Muscle layer of colon (tissue), 2 donors: ENCODE measurements around the gene DGUOK.
A peak's percentile ranks its signal among the peaks of the same experiment; 100 is the strongest.

ENCODE experiments used
- H3K27ac ChIP-seq: one replicate; pipeline ENCODE4 v1.7.0; 2013; ENCODE audit warnings: low read depth, mild to moderate bottlenecking, low read length, moderate library complexity
- H3K27me3 ChIP-seq, 2 donors: one replicate each; pipeline ENCODE4 v1.7.0; 2013; ENCODE audit warnings: low read length in 2 of 2, mild to moderate bottlenecking in 2 of 2; ENCODE audit not compliant: insufficient read depth in 2 of 2, control insufficient read depth in 1 of 2
- H3K36me3 ChIP-seq: one replicate; pipeline ENCODE4 v1.7.0; 2013; ENCODE audit warnings: mild to moderate bottlenecking, low read length; ENCODE audit not compliant: insufficient read depth
- H3K4me1 ChIP-seq: one replicate; pipeline ENCODE4 v1.7.0; 2013; ENCODE audit warnings: mild to moderate bottlenecking, low read length; ENCODE audit not compliant: insufficient read depth
- H3K4me3 ChIP-seq, 2 donors: one replicate each; pipeline ENCODE4 v1.7.0; 2013; ENCODE audit warnings: low read length in 2 of 2, low read depth in 1 of 2, mild to moderate bottlenecking in 1 of 2, moderate library complexity in 1 of 2
- H3K9ac ChIP-seq: one replicate; pipeline ENCODE4 v1.7.0; 2013; ENCODE audit warnings: low read length
- H3K9me3 ChIP-seq: one replicate; pipeline ENCODE4 v1.7.0; 2013; ENCODE audit warnings: mild to moderate bottlenecking, low read length
- donor health status: abdominal sarcoma.
- donor health status: Adenocarcinoma of cecum.

Gene DGUOK

DNA sequence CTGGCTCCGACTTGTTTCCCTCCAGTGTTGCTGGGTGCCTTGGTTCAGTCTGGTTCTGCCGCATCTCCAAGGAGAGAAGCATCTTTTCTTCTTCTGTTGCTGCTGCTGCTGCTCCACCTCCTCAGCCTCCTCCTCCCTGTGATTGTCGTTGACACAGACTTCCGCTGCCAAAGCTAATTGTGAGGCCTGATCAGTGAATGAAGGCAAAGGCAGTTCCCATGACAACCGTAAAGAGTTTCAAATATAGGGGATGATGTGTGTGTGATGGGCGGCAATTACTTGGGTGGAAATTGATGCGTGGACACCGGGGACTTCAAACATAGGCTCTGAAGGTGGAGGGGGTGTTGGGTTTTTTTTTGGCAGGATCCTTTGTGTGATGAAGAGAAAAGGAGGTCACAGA lies 71.8 kb downstream of the DGUOK start:
- H3K4me1 ChIP-seq = peaks cover 14% of the 10 kb centered on the region
- H3K4me3 ChIP-seq = no peak overlapping the region
- H3K27ac ChIP-seq = no peak overlapping the region
- H3K9ac ChIP-seq = no peak overlapping the region
- H3K27me3 ChIP-seq = no peaks in the 10 kb centered on the region
- no peaks in the 10 kb centered on the region for H3K36me3 ChIP-seq
- H3K9me3 ChIP-seq = no peaks in the 10 kb centered on the region

- no peak overlapping the region for H3K9ac ChIP-seq
- no peak overlapping the region for H3K4me3 ChIP-seq
- H3K4me1 ChIP-seq = peaks cover 18% of the 10 kb centered on the region
- H3K27ac ChIP-seq = no peak overlapping the region
- no peaks in the 10 kb centered on the region for H3K27me3 ChIP-seq
- H3K36me3 ChIP-seq = no peaks in the 10 kb centered on the region
- no peaks in the 10 kb centered on the region for H3K9me3 ChIP-seq
These were observed 72.3 kb downstream of the DGUOK start for GRCh38 chr2:73998933-73999332.

- H3K9me3 ChIP-seq = no peaks in the 10 kb centered on the region
- H3K27me3 ChIP-seq = no peaks in the 10 kb centered on the region
- no peaks in the 10 kb centered on the region for H3K36me3 ChIP-seq
- H3K27ac ChIP-seq = no peak overlapping the region
- no peak overlapping the region for H3K4me3 ChIP-seq
- H3K4me1 ChIP-seq = peaks cover 20% of the 10 kb centered on the region
- no peak overlapping the region for H3K9ac ChIP-seq
These were observed 73.4 kb downstream of the DGUOK start for GRCh38 chr2:73999881-74000597.

- H3K9ac ChIP-seq = no peak overlapping the region
- H3K9me3 ChIP-seq = no peaks in the 10 kb centered on the region
- H3K27ac ChIP-seq = no peak overlapping the region
- no peaks in the 10 kb centered on the region for H3K36me3 ChIP-seq
- H3K4me1 ChIP-seq = peaks cover 20% of the 10 kb centered on the region
- H3K27me3 ChIP-seq = no peaks in the 10 kb centered on the region
- no peak overlapping the region for H3K4me3 ChIP-seq
These were observed 74.0 kb downstream of the DGUOK start for GRCh38 chr2:74000666-74001065.

GRCh38 chr2:74001121-74001520 lies 74.4 kb downstream of the DGUOK start:
- Histone ChIP-seq H3K4me1 (peaks cover 23% of the 10 kb centered on the region), H3K27me3 (no peaks in the 10 kb centered on the region)

DNA sequence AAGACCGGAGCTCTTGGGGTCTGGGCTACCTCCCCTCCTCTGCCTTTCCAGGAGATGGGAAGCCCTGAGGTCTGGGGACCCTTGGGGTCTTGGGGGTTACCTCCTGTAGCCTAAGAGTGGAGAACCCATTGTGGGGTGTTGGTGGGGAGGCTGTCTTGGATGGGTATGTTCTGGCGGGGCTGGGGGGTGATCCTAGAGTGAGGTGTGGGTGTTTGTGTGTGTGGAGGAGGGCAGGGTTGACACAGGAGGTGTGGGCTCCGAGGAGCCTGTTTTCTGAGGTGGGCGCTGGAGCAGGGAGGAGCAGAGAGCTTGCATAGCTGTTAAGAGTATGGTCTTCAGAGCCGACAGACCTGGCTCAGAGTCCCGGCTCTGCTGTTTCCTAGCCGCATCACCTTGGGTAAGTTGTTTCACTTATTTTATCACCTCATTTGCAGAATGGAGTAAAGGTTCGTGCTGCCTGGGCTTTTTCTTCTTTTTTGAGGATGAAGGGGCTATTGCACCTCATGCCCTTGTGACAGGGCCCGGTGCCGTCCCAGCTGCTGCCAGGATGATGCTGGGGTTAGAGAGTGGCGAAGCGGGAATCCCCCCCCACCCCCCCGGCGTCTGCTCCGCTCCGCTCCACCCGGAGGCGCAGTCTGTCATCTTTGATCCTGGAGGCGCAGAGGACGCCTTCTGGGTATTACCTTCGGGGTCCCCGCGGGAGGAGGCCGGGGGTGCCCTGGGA lies 75.3 kb downstream of the DGUOK start:
- no peaks in the 10 kb centered on the region for H3K9me3 ChIP-seq
- H3K9ac ChIP-seq = no peak overlapping the region
- peaks cover 30% of the 10 kb centered on the region for H3K4me1 ChIP-seq
- no peaks in the 10 kb centered on the region for H3K36me3 ChIP-seq
- H3K27ac ChIP-seq = no peak overlapping the region
- H3K27me3 ChIP-seq = no peaks in the 10 kb centered on the region
- H3K4me3 ChIP-seq = peak overlapping the region; percentile 44 to 64

More at GRCh38 chr2:74001121-74001520, 74.4 kb downstream of the DGUOK start:
- Histone ChIP-seq H3K9ac (no peak overlapping the region), H3K27ac (no peak overlapping the region), H3K4me3 (no peak overlapping the region), H3K36me3 (no peaks in the 10 kb centered on the region), H3K9me3 (no peaks in the 10 kb centered on the region)

- no peaks in the 10 kb centered on the region for H3K36me3 ChIP-seq
- peak overlapping the region; percentile 29 for H3K9ac ChIP-seq
- no peaks in the 10 kb centered on the region for H3K9me3 ChIP-seq
- no peak overlapping the region for H3K27ac ChIP-seq
- H3K4me1 ChIP-seq = peaks cover 30% of the 10 kb centered on the region
- H3K27me3 ChIP-seq = no peaks in the 10 kb centered on the region
- peak overlapping the region; percentile 44 to 64 for H3K4me3 ChIP-seq
These were observed 76.1 kb downstream of the DGUOK start for GRCh38 chr2:74002505-74003421.

DNA sequence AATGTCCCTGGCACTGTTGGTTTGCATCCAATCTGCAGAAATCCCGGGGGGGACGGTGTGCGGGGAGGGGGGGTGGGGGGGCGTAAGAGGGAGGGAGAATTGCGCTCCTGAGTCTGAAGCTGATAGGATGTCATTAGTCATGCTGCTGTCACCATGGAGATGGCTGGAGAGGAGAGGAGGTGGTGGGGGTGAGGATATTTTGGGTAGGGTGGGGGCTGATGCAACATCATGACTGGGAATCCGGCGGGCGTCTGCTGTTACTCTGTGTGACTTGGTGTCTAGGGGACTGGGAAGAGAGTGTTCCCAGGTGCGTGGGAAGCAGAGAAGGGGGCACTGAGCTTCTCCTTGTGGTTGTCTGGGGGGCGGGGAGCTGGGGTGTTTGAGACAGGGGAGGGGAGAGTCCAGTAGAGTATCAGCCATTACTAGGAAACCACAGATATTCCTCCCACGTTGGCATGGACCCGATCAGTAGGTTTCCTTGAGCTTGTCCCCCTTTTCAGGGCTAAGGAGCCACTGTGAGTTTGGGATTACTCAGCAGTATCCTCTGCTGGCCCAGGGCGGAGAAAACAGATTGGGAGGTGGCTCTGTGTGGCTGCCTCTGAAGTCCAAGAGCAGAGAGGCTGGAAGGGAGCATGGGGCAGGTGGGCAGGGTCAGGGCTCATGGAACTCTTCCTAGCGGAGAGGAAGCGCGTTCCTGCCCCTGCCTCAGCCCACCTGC lies 77.0 kb downstream of the DGUOK start:
- Histone ChIP-seq H3K27ac (no peak overlapping the region), H3K9ac (no peak overlapping the region), H3K4me1 (peaks cover 30% of the 10 kb centered on the region)

DNA sequence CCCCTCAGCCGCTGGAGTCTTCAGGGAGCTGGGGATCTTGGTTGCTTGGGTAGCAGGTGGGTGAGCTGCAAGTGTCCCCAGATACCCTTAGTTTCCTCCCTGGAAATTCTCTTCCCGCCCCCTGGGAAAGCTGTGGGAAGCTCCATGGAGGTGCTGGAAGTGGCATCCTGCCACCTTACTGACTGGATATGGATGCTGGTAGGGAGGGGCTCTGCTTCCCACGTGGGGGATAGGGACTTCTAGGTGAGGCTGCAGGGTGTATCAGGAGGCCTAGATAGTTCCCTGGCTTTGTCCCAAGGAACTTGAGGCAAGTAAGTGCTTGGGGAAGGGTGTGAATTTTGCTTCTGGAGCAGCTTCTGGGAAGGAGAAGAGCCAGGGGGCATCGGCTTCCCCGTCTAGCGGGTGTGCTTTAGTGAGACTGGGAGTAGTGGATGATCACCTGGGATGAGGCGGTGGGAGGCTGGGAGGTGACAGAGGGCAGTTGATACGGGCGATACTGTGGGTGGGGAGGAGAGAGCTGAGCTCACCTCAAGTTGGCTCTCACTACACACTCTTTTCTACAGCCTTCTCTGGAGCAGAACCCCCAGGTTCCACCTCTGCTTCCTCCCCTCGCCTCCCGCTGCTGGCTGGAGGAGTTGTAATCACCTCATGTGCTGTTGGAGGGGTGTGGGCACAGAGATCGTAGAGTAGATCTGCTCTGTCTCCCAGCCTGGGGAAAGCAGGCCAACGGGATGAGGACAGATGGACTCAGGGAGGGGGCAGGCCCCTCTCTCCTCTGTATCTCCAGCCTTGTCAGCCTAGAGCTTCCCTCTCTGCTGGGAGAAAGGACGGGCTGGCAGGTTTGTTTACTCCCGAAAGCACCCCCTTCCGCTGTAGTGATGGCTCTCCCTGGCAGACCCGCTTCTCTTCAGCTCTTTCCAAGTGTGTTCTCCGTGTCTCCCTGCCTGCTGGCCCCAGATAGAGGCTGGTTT lies 77.8 kb downstream of the DGUOK start:
- Histone ChIP-seq H3K4me1 (peaks cover 30% of the 10 kb centered on the region), H3K4me3 (no peak overlapping the region), H3K36me3 (no peaks in the 10 kb centered on the region), H3K9me3 (no peaks in the 10 kb centered on the region), H3K27ac (no peak overlapping the region), H3K9ac (no peak overlapping the region), H3K27me3 (no peaks in the 10 kb centered on the region)

More for the DNA sequence above, 77.0 kb downstream of the DGUOK start:
- Histone ChIP-seq H3K4me3 (no peak overlapping the region), H3K27me3 (no peaks in the 10 kb centered on the region), H3K9me3 (no peaks in the 10 kb centered on the region), H3K36me3 (no peaks in the 10 kb centered on the region)

GRCh38 chr2:74005786-74006185 lies 79.1 kb downstream of the DGUOK start:
- Histone ChIP-seq H3K27me3 (no peaks in the 10 kb centered on the region), H3K4me1 (peaks cover 27% of the 10 kb centered on the region), H3K9ac (no peak overlapping the region), H3K4me3 (no peak overlapping the region), H3K27ac (no peak overlapping the region), H3K9me3 (no peaks in the 10 kb centered on the region), H3K36me3 (no peaks in the 10 kb centered on the region)
